Esophagus mucosa (tissue), 1 donor: Measurements from ENCODE around the gene CDH15. TPM values are rescaled to one million over a fixed set of nuclear protein-coding genes. Genes with fewer than 3 reads are reported as not detected.
"Not testable (repeated sequence)": the region's sequence is repeated elsewhere in the genome, so short reads cannot be mapped to it uniquely, and the experiment has no call there.

ENCODE experiments used
- ATAC-seq: fragments of 200-7000 bp; cut with Tn5 transposase; one replicate; pipeline ENCODE4 v1.9.1; 2020
- total RNA-seq: library from RNA; stranded (reverse); gene quantifications from one replicate; pipeline ENCODE4 v1.2.4, GENCODE V29; 2023
- donor health status: DM: yes; HTN: yes; CAD: no.

CDH15 gene
- total RNA-seq, 1 donor from 2014 or later, result not detected

DNA sequence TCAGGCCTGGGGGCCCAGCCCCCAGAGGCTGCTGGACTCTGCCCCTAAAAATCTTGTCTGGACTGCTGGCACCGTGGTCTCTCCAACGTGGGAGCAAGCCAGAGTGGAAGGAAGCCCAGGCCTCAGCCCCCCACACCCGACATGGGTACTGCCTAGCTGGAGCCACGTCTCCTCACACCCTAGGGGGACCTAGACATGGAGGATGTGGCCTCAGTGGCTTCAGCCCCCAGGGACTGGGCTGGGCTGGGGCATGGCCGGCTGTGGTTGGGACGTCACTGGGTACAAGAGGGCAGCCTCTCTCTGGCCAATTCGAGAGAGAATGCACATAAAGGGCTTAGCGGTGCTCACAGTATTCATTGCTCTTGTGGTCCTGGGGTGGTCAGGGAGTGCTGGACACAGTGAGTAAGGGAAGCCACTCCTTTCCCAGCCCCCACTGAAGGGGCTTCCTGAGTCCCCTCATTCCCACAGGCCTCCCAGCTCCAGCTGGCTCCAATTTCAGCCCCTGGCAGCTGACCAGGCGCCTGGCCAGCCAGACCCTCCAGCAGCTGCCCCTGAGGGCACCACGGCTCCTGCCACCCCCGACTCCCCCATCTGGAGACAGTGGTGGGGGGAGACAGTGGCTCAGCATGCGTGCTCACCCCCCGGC, 1.1 kb downstream of the CDH15 start:
- no peak for ATAC-seq

DNA sequence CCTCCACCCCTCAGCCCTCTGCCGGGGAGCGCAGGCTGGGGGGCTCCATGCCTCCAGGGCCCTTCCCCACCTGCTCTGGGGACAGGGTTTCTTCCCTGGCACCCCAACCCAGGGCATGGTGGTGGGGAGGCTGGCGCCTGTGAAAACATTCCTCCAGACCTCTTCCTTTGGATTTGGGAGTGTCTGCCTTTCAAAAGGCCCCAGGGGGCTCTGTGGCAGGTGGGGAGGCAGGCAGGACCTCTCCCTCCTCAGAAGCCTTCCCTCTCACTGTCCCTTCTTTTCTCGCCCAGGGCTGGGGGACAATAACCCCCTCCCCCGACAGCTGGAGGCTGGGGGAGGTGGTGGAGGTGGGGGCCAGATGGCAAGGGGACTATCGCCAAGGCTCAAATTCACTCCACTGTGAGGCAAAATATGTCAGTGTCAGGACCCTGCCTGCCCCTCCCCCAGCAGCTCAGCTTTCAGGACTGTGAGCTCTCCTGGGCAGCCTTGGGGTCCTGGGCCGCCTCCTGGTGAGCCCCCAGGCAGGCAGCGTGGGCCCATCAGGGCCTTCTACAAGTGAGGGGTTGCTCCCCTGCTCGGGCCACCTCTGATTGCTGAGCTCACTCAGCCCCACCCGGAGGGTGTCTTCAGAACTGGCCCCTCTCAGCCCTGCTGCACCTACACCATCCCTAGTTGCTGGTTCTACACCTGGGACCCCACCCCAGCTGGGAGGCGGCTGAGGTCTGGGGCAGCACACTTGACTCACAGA, 1.8 kb downstream of the CDH15 start:
- ATAC-seq, result no peak

DNA sequence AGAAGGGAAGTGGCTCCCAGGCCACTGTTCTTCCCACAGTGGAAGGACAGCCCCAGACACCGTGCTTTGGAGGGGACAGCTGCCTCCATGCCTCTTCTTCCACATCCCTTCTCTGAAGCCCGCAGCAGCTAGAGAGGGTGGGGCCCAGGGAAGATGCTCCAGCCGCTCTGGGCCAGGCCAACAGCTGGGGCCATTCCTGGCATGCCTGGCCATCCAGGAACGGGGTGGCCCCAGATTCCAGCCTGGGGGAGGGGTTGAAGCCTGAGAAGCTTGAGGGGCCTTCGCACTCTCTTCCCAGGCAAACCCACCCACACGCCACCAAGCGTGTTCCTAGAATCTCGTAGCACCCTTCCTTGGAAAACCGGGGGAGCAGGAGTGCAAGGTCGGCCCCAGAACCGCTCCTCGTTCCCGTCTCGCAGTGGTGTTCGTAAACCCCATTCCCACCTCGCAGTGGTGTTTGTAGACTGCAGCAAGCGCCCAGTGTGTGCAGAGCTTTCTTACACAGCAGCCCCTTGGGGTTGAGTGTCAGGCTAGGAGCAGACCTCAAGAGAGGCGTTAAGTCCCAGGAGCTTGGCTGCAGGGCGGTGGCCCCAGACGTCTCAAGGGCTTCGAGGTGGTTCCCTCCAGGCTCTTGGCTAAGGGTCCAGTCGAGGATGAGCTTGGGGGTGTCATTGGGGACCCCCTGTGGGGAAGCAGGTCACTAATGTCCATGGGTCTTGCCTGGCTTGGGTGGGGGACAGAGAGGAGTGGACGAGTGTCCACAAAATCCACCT, 2.7 kb downstream of the CDH15 start:
- no peak for ATAC-seq

DNA sequence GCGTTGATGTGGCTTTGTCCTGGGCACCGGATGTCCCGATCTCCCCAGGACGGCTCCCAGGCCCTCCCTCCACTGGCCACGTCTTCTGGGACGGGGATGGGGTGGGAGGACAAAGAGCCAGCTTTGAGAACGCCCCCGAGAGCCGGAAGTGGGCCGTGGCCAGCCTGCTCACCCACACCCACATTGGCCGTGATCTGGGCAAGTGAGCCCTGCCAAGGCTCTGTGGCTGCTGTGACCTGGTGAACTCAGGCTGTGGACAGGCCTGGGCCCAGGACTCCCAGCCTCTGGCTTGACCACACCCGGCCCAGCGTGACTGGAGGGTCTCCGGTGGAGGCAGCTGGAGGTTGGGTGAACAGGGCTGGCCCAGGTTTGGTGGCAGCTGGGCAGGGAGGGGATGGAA, 3.3 kb downstream of the CDH15 start:
- no peak for ATAC-seq

DNA sequence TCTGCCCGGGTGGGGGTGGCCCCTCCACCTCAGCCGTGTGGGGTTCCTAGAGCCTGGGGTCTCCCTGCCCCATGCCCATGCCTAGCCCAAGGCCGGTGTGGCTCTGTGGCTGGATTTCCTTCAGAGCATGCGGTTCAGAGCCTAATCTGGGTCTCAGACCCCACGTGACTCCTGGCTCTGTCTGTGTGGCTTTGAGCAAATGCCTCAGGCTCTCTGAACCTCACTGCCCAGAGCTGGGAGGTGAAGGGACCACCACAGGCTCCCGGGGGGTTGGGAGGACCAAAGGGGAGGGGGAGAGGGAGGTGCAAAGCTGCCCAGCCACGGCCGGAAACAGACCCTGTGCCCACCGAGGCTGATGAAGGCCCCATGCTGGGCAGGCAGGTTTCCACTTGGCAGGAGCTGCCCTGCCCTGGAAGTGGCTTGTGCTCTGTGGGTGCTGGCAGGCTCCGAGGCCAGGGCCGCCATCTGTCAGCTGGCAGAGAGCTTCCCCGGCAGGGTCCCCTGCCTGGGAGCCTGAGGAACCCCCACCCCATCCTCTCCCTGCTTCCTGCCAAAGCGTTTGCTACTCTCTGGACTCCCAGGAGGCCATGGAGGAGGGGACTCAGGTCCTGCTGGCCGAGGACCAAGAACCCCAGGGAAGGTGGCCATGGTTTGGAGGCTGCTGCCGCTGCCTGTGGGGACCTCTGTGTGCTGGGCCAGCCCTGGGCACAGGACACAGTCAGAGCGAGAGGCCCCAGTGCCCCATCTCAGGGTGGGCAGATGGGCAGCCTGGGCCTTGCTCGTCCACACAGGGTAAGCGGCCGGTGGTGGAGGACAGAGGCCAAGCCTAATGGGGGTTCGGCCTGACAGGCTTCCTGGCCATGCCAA, 4.0 kb downstream of the CDH15 start:
- ATAC-seq, result no peak

DNA sequence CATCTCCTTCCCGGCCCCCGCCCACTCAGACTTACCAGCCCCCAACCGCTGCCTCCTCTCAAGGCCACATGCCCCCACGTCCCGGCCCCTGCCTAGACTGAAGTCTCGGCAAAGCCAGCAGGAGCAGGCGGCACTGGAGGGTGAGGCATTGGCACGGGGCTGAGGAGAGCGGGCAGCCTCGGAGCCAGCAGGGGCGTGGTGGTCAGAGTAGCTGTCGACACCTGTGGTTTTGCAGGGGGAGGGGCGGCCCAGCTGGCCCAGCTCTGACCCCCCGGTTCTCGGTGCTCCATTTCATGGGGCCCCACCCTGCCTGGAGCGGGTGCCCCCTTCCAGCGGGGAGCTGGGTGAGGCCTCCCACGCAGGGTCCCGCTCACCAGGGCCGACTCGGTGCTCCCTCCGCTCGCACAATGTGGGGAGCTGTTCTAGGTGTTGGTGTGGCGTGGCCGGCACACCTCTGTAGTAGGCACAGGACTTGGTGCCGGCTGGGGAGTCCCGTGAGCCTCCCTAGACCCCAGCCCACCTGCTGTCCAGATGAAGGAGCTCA, 4.7 kb downstream of the CDH15 start:
- no peak for ATAC-seq

DNA sequence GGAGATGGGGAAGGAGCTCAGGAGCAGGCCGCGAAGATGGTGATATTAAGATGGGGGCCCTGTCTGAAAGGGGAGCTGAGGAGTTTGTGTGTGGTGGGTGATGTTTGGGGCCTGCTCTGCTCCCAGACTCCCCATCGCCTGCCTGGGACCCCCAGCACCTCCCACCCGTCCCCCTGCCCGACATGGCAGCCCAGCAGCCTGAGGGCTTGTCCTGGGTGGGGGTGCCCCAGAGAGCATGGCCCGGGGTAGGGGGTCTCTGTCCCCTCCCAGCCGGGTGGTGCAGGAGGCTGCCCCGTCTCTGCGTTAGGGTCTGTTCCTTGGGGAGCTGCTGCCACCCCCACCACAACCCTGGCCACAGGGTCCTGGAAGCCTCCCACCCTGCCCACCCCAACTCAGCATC, 5.2 kb downstream of the CDH15 start:
- no peak for ATAC-seq

DNA sequence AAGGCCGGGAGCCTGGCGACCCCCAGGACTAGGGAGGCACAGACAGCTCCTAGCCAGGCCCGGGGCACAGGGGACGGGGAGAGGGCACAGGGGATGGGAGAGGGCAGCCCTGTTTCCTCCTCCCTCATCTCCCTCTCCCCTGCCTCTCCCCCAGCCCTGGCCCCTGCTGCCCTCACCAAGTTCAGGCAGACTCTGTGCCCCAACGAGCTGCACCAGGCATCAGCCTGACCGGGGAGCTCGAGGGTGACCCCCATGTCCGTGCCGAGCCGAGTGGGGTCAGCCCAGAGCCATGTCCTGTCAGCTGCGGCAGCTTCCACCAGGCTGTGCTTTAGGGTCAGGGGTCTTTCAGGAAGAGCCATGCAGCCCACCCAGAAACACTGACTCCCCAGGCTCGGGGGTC, 6.0 kb downstream of the CDH15 start:
- ATAC-seq, result no peak

DNA sequence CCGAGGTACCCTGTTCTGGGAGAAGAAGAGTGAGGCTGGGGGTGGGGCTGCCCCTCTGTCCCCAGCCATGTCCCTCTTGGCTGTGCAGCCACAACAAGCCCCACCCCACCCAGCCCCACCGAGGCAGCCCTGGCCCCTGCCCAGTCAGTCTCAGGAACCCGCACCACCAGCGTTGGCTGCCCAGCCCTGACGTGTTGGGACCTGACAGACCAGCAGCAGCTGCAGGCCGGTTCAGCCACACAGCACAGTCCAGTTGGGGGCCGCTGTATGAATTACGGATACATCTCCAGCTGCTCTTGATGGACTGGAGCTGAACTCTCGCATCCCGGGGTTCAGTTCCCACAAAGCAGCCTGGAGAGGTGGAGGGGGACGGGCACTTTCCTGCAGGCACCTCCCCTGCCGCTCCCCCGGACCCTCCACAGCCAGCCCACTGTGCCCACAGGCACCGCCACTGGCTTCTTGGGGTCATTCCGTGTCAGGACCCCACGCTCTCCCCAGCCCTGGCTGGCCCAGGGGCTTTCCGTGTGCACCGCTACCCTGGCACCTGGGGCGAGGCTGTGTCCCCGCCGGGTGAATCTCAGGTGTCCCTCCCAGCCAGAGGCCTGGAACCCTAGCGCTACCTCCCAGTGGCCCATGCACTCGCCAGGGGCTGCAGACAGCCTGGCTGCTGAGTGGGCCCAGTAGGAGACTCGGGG, 7.1 kb downstream of the CDH15 start:
- no peak for ATAC-seq

DNA sequence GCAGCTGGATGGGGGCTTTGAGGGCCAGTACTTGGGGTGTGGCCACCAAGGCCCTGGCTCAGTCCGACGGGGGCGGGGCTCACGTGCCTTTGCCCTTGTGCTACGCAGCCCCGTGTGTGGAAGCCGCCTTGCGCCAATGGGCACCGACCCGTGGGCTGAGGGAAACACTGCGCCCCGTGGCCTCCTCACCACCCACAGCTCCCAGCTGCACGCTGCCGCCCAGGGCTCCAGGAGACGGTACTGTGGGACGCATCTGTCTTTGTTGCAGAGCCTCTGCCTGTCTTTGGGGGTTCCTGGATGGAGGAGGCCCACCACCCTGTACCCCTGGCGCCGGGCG, 7.6 kb downstream of the CDH15 start:
- no peak for ATAC-seq

DNA sequence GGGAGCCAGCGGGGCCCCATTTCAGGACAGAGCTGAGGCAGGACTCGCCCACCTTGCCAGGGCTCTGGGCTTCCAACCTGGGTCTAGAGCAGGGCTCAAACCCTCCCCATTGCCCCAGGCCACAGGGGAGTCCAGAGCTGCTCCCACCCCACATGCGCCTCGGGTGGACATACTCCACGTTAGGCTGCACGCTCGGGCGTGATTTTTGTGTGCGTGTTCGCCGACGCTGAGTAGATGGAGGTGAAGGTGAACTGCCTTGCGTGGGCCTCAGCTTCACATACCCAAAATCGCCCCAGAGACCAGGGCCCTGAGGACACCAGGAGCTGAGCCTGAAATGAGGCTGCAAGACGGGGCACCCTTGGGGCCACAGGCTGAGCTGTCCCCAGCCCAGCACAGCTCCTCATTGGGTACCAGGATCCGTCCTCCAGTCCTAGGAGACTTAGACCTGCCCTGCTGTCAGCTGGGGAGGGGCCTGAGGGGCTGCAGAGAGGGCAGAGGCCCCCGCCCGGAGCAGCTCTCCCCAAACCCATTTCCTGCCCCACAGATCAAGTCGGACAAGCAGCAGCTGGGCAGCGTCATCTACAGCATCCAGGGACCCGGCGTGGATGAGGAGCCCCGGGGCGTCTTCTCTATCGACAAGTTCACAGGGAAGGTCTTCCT, 8.2 kb downstream of the CDH15 start:
- peak; percentile 3 for ATAC-seq

DNA sequence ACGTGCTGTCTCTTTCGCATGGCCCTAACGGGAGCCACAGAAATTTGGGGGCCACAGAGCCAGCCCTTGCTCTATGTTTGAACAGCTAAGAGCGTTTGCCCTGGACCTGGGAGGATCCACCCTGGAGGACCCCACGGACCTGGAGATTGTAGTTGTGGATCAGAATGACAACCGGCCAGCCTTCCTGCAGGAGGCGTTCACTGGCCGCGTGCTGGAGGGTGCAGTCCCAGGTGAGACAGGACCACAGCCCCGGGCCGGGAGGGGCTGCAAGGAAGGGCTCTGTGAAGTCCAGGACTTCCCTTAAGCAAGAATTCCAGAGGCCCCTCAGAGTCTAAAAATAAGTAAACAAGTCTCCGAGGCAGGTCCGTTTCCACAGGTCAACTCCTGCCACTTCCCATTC, 11.9 kb downstream of the CDH15 start:
- ATAC-seq, result no peak

DNA sequence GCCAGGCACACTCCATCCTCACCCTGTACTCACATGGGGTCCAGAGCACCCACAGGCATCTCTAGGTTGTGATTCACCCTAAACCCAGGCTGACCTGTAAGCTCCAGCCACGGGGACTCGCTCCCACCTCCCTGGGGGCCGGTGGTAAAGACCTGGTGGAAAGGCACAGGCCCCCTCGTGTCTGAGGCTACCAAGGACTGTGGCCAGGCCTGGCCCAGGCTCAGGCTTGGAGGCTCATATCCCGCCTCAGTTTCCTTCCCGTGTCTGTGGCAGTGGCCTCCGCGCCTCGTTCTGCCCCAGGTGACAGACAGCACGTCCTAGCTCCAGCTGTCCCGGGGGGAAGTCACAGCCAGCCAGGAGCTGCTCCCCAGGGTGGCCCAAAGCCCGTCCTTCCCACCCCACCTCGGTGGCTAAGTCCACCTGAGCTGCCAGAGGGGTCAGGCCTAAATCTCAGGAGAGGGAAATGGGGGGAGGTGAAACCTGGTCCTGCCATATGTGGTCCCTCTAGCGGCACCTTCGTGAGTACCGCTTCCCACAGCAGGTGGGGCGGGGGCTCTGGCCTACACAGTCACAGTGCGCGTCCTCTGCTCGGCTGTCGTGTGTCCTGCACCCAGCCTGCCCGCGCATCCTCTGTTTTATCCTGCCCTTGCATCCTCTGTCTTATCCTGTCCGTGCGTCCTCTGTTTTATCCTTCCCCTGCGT, 12.6 kb downstream of the CDH15 start:
- peak; percentile 11 for ATAC-seq

DNA sequence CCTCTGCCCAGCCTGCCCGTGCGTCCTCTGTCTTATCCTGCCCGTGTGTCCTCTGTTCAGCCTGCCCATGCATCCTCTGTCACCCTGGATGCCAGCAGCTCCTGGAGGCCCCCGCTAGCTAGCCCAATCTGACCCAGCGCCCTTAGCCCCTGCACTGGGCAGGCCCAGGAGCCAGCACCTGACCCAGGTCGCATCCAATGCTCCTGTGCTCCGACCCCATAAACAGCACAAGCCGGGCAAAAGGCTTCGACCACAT, 13.1 kb downstream of the CDH15 start:
- peak; percentile 19 for ATAC-seq

DNA sequence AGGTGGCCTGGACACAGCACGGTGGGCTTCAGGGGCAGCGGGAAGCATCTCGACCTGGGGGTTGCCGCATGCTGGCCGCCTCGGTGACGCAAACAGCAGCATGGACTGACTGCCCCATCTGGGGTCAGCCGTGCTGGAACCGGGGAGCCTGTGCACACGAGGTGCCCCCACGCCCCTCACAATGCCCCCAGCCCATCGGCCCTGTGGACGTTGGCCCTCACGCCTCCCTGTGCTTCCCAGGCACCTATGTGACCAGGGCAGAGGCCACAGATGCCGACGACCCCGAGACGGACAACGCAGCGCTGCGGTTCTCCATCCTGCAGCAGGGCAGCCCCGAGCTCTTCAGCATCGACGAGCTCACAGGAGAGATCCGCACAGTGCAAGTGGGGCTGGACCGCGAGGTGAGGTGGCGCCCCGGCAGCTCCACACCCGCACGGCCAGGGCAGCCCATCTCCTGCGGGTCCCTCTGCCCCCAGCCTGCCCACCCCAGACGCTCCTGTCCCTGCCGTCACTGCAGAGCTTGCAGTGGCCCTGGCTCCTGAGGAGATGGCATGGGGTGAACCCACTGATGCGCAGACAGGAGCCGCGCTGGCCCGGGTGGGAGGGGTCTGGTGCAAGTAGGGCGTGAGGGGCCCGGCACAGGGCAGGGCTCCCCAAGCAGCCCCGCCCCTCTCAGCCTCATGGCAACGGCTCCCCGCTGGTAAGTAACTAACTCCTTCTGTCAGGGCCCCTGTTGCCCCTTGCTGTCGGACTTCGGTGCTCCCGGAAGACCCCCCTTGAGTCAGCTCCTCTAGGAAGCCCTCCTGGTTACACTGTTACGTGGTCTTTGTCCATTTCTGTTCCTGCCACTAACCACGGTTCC, 13.6 kb downstream of the CDH15 start:
- peak; percentile 23 for ATAC-seq

DNA sequence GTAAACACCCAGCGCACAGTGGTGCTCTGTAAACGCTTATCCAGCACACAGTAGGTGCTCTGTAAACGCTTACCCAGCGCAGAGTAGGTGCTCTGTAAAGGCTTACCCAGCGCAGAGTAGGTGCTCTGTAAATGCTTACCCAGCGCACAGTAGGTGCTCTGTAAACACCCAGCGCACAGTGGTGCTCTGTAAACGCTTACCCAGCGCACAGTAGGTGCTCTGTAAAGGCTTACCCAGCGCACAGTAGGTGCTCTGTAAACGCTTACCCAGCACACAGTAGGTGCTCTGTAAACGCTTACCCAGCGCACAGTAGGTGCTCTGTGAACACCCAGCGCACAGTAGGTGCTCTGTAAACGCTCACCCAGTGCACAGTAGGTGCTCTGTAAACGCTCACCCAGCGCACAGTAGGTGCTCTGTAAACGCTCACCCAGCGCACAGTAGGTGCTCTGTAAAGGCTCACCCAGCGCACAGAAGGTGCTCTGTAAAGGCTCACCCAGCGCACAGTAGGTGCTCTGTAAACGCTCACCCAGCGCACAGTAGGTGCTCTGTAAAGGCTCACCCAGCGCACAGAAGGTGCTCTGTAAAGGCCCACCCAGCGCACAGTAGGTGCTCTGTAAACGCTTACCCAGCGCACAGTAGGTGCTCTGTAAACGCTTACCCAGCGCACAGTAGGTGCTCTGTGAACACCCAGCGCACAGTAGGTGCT, 14.5 kb downstream of the CDH15 start:
- not testable (repeated sequence) for ATAC-seq

DNA sequence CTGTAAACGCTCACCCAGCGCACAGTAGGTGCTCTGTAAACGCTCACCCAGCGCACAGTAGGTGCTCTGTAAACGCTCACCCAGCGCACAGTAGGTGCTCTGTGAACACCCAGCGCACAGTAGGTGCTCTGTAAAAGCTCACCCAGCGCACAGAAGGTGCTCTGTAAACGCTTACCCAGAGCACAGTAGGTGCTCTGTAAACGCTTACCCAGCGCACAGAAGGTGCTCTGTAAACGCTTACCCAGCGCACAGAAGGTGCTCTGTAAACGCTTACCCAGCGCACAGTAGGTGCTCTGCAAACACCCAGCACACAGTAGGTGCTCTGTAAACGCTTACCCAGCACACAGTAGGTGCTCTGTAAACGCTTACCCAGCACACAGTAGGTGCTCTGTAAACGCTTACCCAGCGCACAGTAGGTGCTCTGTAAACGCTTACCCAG, 15.1 kb downstream of the CDH15 start:
- not testable (repeated sequence) for ATAC-seq

DNA sequence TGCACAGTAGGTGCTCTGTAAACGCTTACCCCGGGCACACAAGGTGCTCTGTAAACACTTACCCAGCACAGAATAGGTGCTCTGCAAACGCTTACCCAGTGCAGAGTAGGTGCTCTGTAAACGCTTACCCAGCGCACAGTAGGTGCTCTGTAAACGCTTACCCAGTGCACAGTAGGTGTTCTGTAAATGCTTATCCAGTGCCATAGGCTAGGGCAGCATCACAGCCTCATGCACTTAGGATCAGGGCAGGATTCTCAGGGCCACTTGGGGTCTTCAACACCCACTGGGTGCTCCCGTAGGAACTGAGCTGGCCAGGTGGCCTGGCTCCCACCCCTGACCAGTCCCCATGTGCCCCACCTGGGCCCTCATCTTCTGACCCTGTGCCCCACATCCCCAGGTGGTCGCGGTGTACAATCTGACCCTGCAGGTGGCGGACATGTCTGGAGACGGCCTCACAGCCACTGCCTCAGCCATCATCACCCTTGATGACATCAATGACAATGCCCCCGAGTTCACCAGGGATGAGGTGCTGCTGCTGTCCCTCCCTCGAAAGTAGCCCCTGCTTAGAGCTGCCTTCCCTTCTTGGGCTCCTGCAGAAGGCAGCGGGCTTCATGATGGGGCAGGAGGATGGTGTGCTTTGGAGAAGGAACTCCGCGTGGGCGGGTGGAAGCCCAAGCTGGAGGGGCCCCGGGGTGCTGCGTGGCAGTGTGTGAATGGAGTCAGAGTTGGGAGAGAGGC, 15.7 kb downstream of the CDH15 start:
- peak; percentile 6 for ATAC-seq
